ENCODE data around the gene ATG7.

ATG7 gene

DNA sequence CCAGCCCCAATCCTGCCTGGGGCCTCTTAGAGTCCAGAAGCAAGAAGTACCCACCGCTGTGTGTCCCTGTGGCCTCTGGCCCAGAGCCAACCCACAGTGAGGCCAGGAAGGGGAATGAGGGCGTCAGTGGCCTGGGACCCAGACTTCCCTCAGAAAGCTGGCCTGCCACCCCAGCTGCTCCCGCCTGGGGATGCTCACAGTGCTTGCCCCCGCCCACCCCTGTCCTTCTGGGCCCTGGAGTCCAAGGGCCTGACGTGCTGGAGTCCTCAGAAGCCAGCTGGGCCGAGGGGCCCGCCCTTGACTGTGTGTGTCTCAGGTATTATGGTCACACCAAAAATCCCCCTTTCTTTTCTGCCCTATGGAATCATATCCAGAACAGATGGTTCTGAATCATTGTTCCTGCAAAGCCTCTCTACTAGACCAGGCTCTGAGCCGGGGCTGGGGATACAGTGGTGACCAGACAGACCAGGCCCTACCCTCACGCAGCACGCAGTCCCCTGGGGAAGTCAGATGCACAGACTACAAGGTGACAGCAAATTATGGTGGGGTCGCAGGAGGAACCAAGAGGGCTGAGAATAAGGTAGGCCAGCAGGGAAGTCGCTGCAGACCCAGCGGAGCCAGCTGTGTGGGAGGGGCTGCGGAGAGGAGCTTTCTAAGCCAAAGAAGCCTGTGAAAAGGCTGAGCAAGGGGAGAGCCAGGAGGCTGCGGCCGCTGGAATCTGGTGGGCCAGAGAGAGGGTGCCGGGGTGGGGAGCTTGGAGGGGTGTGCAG, 272.4 kb downstream of the ATG7 start:
- Histone ChIP-seq H3K4me1 (ENCODE audit: control insufficient read depth, insufficient read depth, low read length) (peaks cover 10% of the 10 kb centered on the region), H3K4me3 (ENCODE audit: insufficient read depth, low read depth, low read length) (no peak overlapping the region), H3K27ac (ENCODE audit: insufficient read depth, low read depth, low read length, poor library complexity, severe bottlenecking) (no peak overlapping the region), H3K27me3 (ENCODE audit: control insufficient read depth, insufficient read depth, low read length, poor library complexity, severe bottlenecking) (no peaks in the 10 kb centered on the region), H3K9me3 (ENCODE audit: control insufficient read depth, low read length) (no peaks in the 10 kb centered on the region), H3K36me3 (ENCODE audit: control insufficient read depth, insufficient read depth, low read length) (no peaks in the 10 kb centered on the region)
- WGBS, 2 experiments: 74 to 79% methylated on average over 17 of the region's 17 CpGs

- Histone ChIP-seq H3K27me3 (ENCODE audit: control insufficient read depth, insufficient read depth, low read length, poor library complexity, severe bottlenecking) (no peaks in the 10 kb centered on the region), H3K27ac (ENCODE audit: insufficient read depth, low read depth, low read length, poor library complexity, severe bottlenecking) (no peak overlapping the region), H3K9me3 (ENCODE audit: control insufficient read depth, low read length) (no peaks in the 10 kb centered on the region), H3K4me3 (ENCODE audit: insufficient read depth, low read depth, low read length) (no peak overlapping the region), H3K4me1 (ENCODE audit: control insufficient read depth, insufficient read depth, low read length) (peaks cover 10% of the 10 kb centered on the region), H3K36me3 (ENCODE audit: control insufficient read depth, insufficient read depth, low read length) (no peaks in the 10 kb centered on the region)
- WGBS, 2 experiments: 88 to 91% methylated on average over 16 of the region's 16 CpGs
These were observed 273.1 kb downstream of the ATG7 start for GRCh38 chr3:11545186-11545851.

DNA sequence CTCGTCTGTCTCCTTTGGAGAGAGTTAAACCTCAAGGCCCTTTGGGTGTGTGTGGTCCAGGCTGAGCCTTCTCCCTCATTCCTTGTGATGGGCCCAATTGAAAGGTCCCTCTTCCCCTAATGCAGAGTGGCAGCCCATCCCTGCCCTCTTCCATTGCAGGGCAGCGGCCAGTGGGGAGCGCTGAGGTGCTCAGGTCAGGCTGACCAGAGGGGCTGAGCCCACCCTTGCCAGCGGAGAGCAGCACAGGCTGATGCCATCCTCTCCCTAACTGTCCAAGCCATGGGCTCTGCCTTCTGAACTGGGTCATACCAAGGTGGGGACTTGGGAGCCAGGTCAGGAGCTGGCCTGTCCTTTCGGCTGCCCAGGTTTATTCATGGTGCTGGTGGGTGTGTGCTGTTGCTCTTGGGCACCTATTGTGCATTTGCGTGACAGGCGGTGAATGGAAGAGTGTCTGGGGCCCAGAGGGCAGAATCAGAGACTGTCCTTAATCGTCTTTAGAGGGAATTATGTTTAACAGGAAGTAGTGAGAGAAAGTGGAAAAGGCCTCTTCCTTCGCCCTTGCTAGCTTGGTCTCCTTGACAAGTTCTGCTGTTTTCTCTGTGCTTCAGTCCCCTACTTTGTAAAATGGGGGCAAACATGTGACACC, 274.6 kb downstream of the ATG7 start:
- no peaks in the 10 kb centered on the region for H3K9me3 ChIP-seq (ENCODE audit: control insufficient read depth, low read length)
- WGBS, 2 experiments: 92 to 93% methylated on average over 9 of the region's 9 CpGs
- H3K27ac ChIP-seq (ENCODE audit: insufficient read depth, low read depth, low read length, poor library complexity, severe bottlenecking): no peak overlapping the region

GRCh38 chr3:11547498-11547897, 275.3 kb downstream of the ATG7 start:
- Histone ChIP-seq H3K4me1 (ENCODE audit: control insufficient read depth, insufficient read depth, low read length) (peaks cover 10% of the 10 kb centered on the region), H3K4me3 (ENCODE audit: insufficient read depth, low read depth, low read length) (no peak overlapping the region), H3K27ac (ENCODE audit: insufficient read depth, low read depth, low read length, poor library complexity, severe bottlenecking) (no peak overlapping the region), H3K36me3 (ENCODE audit: control insufficient read depth, insufficient read depth, low read length) (no peaks in the 10 kb centered on the region), H3K9me3 (ENCODE audit: control insufficient read depth, low read length) (no peaks in the 10 kb centered on the region), H3K27me3 (ENCODE audit: control insufficient read depth, insufficient read depth, low read length, poor library complexity, severe bottlenecking) (no peaks in the 10 kb centered on the region)
- WGBS, 2 experiments: 96% methylated on average over 2 of the region's 2 CpGs

More for the DNA sequence above, 274.6 kb downstream of the ATG7 start:
- Histone ChIP-seq H3K4me3 (ENCODE audit: insufficient read depth, low read depth, low read length) (no peak overlapping the region), H3K27me3 (ENCODE audit: control insufficient read depth, insufficient read depth, low read length, poor library complexity, severe bottlenecking) (no peaks in the 10 kb centered on the region), H3K4me1 (ENCODE audit: control insufficient read depth, insufficient read depth, low read length) (peaks cover 10% of the 10 kb centered on the region), H3K36me3 (ENCODE audit: control insufficient read depth, insufficient read depth, low read length) (no peaks in the 10 kb centered on the region)

DNA sequence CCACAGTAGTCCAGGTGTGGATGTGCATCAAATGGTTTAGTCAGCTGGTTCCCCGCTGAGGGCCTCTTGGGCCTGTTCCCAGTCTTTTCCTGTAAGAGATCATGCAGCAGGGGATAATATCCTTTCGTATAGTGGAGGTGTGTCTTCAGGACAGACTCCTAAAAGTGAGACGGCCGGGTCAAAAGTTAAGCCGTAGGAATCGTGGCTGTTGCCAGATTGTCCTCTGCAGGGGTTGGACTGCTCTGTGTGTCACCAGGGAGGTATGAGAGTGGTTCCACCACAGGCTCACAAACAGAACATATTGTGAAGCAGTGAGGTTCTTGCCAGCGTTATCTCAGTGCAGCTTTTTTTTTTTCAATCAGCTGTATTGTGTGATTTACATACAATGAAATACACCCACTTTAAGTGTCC, 276.5 kb downstream of the ATG7 start:
- H3K4me1 ChIP-seq (ENCODE audit: control insufficient read depth, insufficient read depth, low read length): peaks cover 10% of the 10 kb centered on the region
- H3K9me3 ChIP-seq (ENCODE audit: control insufficient read depth, low read length): no peaks in the 10 kb centered on the region
- no peaks in the 10 kb centered on the region for H3K36me3 ChIP-seq (ENCODE audit: control insufficient read depth, insufficient read depth, low read length)
- 88 to 94% methylated on average over 7 of the region's 7 CpGs for WGBS, 2 experiments
- H3K27ac ChIP-seq (ENCODE audit: insufficient read depth, low read depth, low read length, poor library complexity, severe bottlenecking): no peak overlapping the region
- no peak overlapping the region for H3K4me3 ChIP-seq (ENCODE audit: insufficient read depth, low read depth, low read length)
- H3K27me3 ChIP-seq (ENCODE audit: control insufficient read depth, insufficient read depth, low read length, poor library complexity, severe bottlenecking): no peaks in the 10 kb centered on the region

DNA sequence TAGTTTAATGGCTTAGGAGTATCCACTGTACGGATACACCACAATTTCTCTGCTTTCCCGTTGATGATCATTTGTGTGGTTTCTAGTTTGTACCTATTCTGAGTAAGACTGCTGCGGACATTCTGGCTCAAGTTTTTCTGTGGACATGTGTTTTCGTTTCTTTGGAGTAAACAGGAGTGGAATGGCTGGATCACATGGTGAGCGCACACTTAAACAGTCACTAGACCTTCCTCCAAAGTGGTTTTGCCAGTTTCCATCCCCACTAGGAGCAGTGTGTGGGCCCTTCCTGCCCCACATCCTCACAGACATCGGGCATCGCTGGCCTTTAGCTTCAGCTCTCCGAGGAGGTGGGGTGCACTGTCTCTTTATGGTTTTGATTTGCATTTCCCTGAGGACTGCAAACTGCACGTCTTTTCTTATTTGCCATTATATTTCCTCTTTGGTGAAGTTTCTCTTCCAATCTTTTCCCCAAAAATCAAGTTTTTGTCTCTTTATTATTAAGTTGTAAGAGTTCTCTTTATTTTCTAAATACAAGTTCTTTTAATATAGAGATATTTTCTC, 277.5 kb downstream of the ATG7 start:
- peaks cover 10% of the 10 kb centered on the region for H3K4me1 ChIP-seq (ENCODE audit: control insufficient read depth, insufficient read depth, low read length)
- H3K9me3 ChIP-seq (ENCODE audit: control insufficient read depth, low read length): no peaks in the 10 kb centered on the region
- no peaks in the 10 kb centered on the region for H3K36me3 ChIP-seq (ENCODE audit: control insufficient read depth, insufficient read depth, low read length)
- 93 to 96% methylated on average over 8 to 9 of the region's 9 CpGs for WGBS, 2 experiments
- no peak overlapping the region for H3K27ac ChIP-seq (ENCODE audit: insufficient read depth, low read depth, low read length, poor library complexity, severe bottlenecking)
- no peaks in the 10 kb centered on the region for H3K27me3 ChIP-seq (ENCODE audit: control insufficient read depth, insufficient read depth, low read length, poor library complexity, severe bottlenecking)
- no peak overlapping the region for H3K4me3 ChIP-seq (ENCODE audit: insufficient read depth, low read depth, low read length)

DNA sequence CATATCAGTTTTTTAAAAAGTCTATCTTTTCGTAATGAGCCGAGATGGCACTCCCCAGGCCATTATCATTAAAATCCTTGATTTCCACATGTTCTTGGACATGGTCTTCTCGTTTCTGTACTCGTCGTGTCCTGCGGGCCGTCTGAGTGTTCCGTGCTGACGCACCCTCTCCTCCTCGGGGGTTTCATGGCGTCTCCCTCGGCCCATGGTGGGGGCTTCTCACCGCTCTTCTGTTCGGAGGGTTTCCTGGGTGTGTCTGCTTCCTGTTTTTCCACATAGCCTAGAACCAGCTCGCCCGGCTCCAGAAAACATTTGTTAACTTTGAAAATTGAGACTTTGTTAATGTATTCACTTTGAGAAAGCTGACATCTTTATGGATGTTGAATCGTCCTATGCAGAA, 278.8 kb downstream of the ATG7 start:
- Histone ChIP-seq H3K27me3 (ENCODE audit: control insufficient read depth, insufficient read depth, low read length, poor library complexity, severe bottlenecking) (no peaks in the 10 kb centered on the region), H3K4me1 (ENCODE audit: control insufficient read depth, insufficient read depth, low read length) (peaks cover 3% of the 10 kb centered on the region), H3K9me3 (ENCODE audit: control insufficient read depth, low read length) (no peaks in the 10 kb centered on the region), H3K36me3 (ENCODE audit: control insufficient read depth, insufficient read depth, low read length) (no peaks in the 10 kb centered on the region), H3K4me3 (ENCODE audit: insufficient read depth, low read depth, low read length) (no peak overlapping the region), H3K27ac (ENCODE audit: insufficient read depth, low read depth, low read length, poor library complexity, severe bottlenecking) (no peak overlapping the region)
- WGBS, 2 experiments: 96% methylated on average over 17 of the region's 17 CpGs

DNA sequence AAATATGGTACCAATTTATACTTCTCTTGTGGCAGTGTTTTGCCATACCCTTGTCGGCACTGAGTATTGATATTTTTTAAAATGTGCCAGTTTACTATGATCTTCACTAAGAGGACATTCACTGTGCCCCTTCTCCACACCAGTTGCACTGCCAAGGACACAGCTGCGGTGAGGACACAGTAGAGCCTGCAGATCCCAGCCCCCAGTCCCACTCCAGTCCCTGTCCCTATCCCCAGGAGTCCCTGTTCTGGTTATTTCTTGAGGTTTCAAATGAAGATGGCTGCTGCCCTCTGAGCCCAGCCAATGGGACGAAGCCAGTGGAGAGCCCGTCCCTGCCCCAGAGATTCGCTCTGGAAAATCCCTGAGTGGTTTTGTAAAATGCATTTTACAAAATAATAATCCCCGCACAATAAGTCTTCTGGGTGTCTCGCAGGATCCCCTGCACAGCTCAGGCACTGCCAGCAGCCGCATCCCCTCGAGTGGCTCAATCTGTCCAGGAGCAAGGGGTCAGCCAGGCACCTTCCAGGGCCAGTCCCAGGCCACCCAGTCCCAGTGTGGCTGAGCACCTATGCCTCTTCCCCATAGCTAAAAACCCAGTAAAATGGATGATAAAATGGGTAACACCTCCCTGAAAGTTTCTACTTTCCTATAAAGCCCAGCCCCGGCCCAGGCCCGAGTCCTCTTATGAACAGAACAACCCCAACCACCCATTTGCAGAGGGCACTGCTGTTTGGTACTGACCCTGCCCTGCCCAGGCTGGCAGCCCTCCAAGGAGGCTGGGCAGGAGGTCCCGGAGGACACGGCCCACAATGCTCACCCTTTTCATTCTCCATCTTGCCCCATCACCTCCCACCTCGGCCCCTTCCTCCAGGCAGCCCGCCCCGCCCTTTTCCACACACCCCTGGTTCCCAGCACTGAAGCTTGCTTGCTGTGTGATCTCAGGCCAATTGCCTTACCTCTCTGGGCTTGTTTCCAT, 280.4 kb downstream of the ATG7 start:
- Histone ChIP-seq H3K4me3 (ENCODE audit: insufficient read depth, low read depth, low read length) (no peak overlapping the region), H3K27ac (ENCODE audit: insufficient read depth, low read depth, low read length, poor library complexity, severe bottlenecking) (no peak overlapping the region), H3K36me3 (ENCODE audit: control insufficient read depth, insufficient read depth, low read length) (no peaks in the 10 kb centered on the region), H3K4me1 (ENCODE audit: control insufficient read depth, insufficient read depth, low read length) (peaks cover 5% of the 10 kb centered on the region), H3K9me3 (ENCODE audit: control insufficient read depth, low read length) (no peaks in the 10 kb centered on the region), H3K27me3 (ENCODE audit: control insufficient read depth, insufficient read depth, low read length, poor library complexity, severe bottlenecking) (no peaks in the 10 kb centered on the region)
- 93 to 94% methylated on average over 14 to 16 of the region's 16 CpGs for WGBS, 2 experiments

GRCh38 chr3:11553436-11554235, 281.4 kb downstream of the ATG7 start:
- peaks cover 5% of the 10 kb centered on the region for H3K4me1 ChIP-seq (ENCODE audit: control insufficient read depth, insufficient read depth, low read length)

More at GRCh38 chr3:11553436-11554235, 281.4 kb downstream of the ATG7 start:
- no peaks in the 10 kb centered on the region for H3K9me3 ChIP-seq (ENCODE audit: control insufficient read depth, low read length)
- 87 to 88% methylated on average over 17 of the region's 17 CpGs for WGBS, 2 experiments
- H3K27ac ChIP-seq (ENCODE audit: insufficient read depth, low read depth, low read length, poor library complexity, severe bottlenecking): no peak overlapping the region
- no peak overlapping the region for H3K4me3 ChIP-seq (ENCODE audit: insufficient read depth, low read depth, low read length)
- H3K36me3 ChIP-seq (ENCODE audit: control insufficient read depth, insufficient read depth, low read length): peaks cover 7% of the 10 kb centered on the region
- H3K27me3 ChIP-seq (ENCODE audit: control insufficient read depth, insufficient read depth, low read length, poor library complexity, severe bottlenecking): no peaks in the 10 kb centered on the region
